GM12891 (cell line): ENCODE measurements around the gene JADE1.

Experiments used
- POLR2A ChIP-seq: IDR thresholded peaks from 2 replicates; pipeline ENCODE4 v1.6.1; 2011; ENCODE audit warnings: low read depth, low read length, control low read depth
- TAF1 ChIP-seq: IDR thresholded peaks from 2 replicates; pipeline ENCODE4 v1.6.1; 2011; ENCODE audit warnings: low read depth, low read length, control low read depth

GRCh38 chr4:128800701-128801284 lies 8.7 kb upstream of the JADE1 start:
- TF ChIP-seq TAF1 (no peak), POLR2A (no peak)
